NCI-H2029 (cell line): ENCODE results near the gene ZNRF3.
"Not testable (repeated sequence)": the region's sequence is repeated elsewhere in the genome, so short reads cannot be mapped to it uniquely, and the experiment has no call there.

ENCODE experiments used
- DNase-seq: peaks from one replicate; lab custom pipeline; 2025; lab: John Stamatoyannopoulos, UW

The ZNRF3 gene

GRCh38 chr22:28884747-28885350 lies 1.5 kb downstream of the ZNRF3 start:
- no peak for DNase-seq

GRCh38 chr22:28885939-28886338 lies 2.6 kb downstream of the ZNRF3 start:
- DNase-seq = no peak

GRCh38 chr22:28886679-28887078 lies 3.3 kb downstream of the ZNRF3 start:
- DNase-seq = not testable (repeated sequence)

GRCh38 chr22:28887725-28888459 lies 4.5 kb downstream of the ZNRF3 start:
- no peak for DNase-seq

- DNase-seq = no peak
These were observed 6.2 kb downstream of the ZNRF3 start for GRCh38 chr22:28889478-28890024.

- no peak for DNase-seq
These were observed 7.9 kb downstream of the ZNRF3 start for GRCh38 chr22:28891156-28891733.

GRCh38 chr22:28892175-28892731 lies 8.9 kb downstream of the ZNRF3 start:
- no peak for DNase-seq

- no peak for DNase-seq
These were observed 10.4 kb downstream of the ZNRF3 start for GRCh38 chr22:28893810-28894209.

- no peak for DNase-seq
These were observed 11.0 kb downstream of the ZNRF3 start for GRCh38 chr22:28894334-28894733.

- DNase-seq = no peak
These were observed 11.4 kb downstream of the ZNRF3 start for GRCh38 chr22:28894807-28895206.

GRCh38 chr22:28896611-28897010 lies 13.2 kb downstream of the ZNRF3 start:
- DNase-seq = no peak

- no peak for DNase-seq
These were observed 14.9 kb downstream of the ZNRF3 start for GRCh38 chr22:28898233-28898629.

- DNase-seq = no peak
These were observed 16.0 kb downstream of the ZNRF3 start for GRCh38 chr22:28899199-28899853.

GRCh38 chr22:28900379-28900925 lies 17.1 kb downstream of the ZNRF3 start:
- no peak for DNase-seq

- no peak for DNase-seq
These were observed 19.1 kb downstream of the ZNRF3 start for GRCh38 chr22:28902490-28902889.

GRCh38 chr22:28903080-28903479 lies 19.7 kb downstream of the ZNRF3 start:
- no peak for DNase-seq

GRCh38 chr22:28903729-28904128 lies 20.4 kb downstream of the ZNRF3 start:
- no peak for DNase-seq

GRCh38 chr22:28904211-28904896 lies 21.0 kb downstream of the ZNRF3 start:
- no peak for DNase-seq

- DNase-seq = no peak
These were observed 22.0 kb downstream of the ZNRF3 start for GRCh38 chr22:28905256-28905832.

GRCh38 chr22:28906312-28906711 lies 22.9 kb downstream of the ZNRF3 start:
- DNase-seq = no peak
